WTC11 (cell line): ENCODE results near the gene BEGAIN. TPM values are rescaled to one million over a fixed set of nuclear protein-coding genes. Genes with fewer than 3 reads are reported as not detected.

Experiments
- ATAC-seq: fragments of 200-7000 bp; cut with Tn5 transposase; 2 replicates; pipeline ENCODE4 v1.10.0; 2021; ENCODE audit warnings: mild to moderate bottlenecking, moderate library complexity
- CTCF ChIA-PET: fragments of 300-600 bp; sonication (Branson Sonifier 250); formaldehyde crosslinking; loops from one replicate; lab custom pipeline; 2021; ENCODE audit warnings: antibody characterized with exemption; lab: Charles Lee
- POLR2A ChIA-PET: fragments of 350-600 bp; sonication (Branson Sonifier 250); formaldehyde crosslinking; loops from one replicate; lab custom pipeline; 2021; ENCODE audit warnings: antibody characterized with exemption; lab: Charles Lee
- DNase-seq: peaks from one replicate; pipeline ENCODE4 v3.0.0; 2021; ENCODE audit warnings: low spot score
- H3K27ac Mint-ChIP-seq: 2 replicates; pipeline ENCODE4 v1.8.0; 2021; ENCODE audit warnings: mixed read lengths
- H3K27me3 Mint-ChIP-seq: 2 replicates; pipeline ENCODE4 v1.8.0; 2021; ENCODE audit warnings: low read depth, mild to moderate bottlenecking, moderate library complexity, mixed read lengths
- H3K36me3 Mint-ChIP-seq: 2 replicates; pipeline ENCODE4 v1.8.0; 2021; ENCODE audit warnings: mixed read lengths
- H3K4me1 Mint-ChIP-seq: 2 replicates; pipeline ENCODE4 v1.8.0; 2022; ENCODE audit warnings: mixed read lengths
- H3K4me3 Mint-ChIP-seq: 2 replicates; pipeline ENCODE4 v1.8.0; 2021; ENCODE audit warnings: mild to moderate bottlenecking, moderate library complexity, mixed read lengths
- H3K9me3 Mint-ChIP-seq: 2 replicates; pipeline ENCODE4 v1.8.0; 2021; ENCODE audit warnings: mixed read lengths
- ATF3 ChIP-seq: sonication (generic); formaldehyde crosslinking; conservative IDR thresholded peaks from 2 replicates; pipeline ENCODE4 v1.8.1; 2022; ENCODE audit warnings: mild to moderate bottlenecking, missing genetic modification reagents
- FOXP4 ChIP-seq: sonication (generic); formaldehyde crosslinking; IDR thresholded peaks from 2 replicates; pipeline ENCODE4 v1.8.0; 2022; ENCODE audit warnings: mild to moderate bottlenecking, missing genetic modification reagents
- JUN ChIP-seq: sonication (generic); formaldehyde crosslinking; IDR thresholded peaks from 2 replicates; pipeline ENCODE4 v1.8.0; 2023; ENCODE audit warnings: mild to moderate bottlenecking, missing genetic modification reagents
- MYBL2 ChIP-seq: sonication (generic); formaldehyde crosslinking; IDR thresholded peaks from 2 replicates; pipeline ENCODE4 v1.8.1; 2023; ENCODE audit warnings: mild to moderate bottlenecking, moderate library complexity, missing genetic modification reagents
- NFATC4 ChIP-seq: fragments of 250-450 bp; sonication (Bioruptor Pico); IDR thresholded peaks from 2 replicates; pipeline ENCODE4 v1.9.0; 2021; ENCODE audit warnings: mild to moderate bottlenecking
- NR2C2 ChIP-seq: sonication (generic); formaldehyde crosslinking; IDR thresholded peaks from 2 replicates; pipeline ENCODE4 v1.8.0; 2022; ENCODE audit warnings: mild to moderate bottlenecking, missing genetic modification reagents
- OVOL2 ChIP-seq: fragments of 250-450 bp; sonication (Bioruptor Pico); IDR thresholded peaks from 2 replicates; pipeline ENCODE4 v1.9.0; 2021; ENCODE audit warnings: mild to moderate bottlenecking, borderline replicate concordance
- PRRX2 ChIP-seq: fragments of 250-450 bp; sonication (Bioruptor Pico); IDR thresholded peaks from 2 replicates; pipeline ENCODE4 v1.8.0; 2021; ENCODE audit warnings: mild to moderate bottlenecking
- RELA ChIP-seq: sonication (generic); formaldehyde crosslinking; IDR thresholded peaks from 2 replicates; pipeline ENCODE4 v1.8.1; 2022; ENCODE audit warnings: missing genetic modification reagents, mild to moderate bottlenecking, borderline replicate concordance
- SOX15 ChIP-seq: fragments of 250-450 bp; sonication (Bioruptor Pico); IDR thresholded peaks from 2 replicates; pipeline ENCODE4 v1.9.0; 2021; ENCODE audit warnings: mild to moderate bottlenecking
- SP1 ChIP-seq: sonication (generic); formaldehyde crosslinking; conservative IDR thresholded peaks from 2 replicates; pipeline ENCODE4 v1.8.1; 2022; ENCODE audit warnings: missing genetic modification reagents
- USF2 ChIP-seq: sonication (generic); formaldehyde crosslinking; IDR thresholded peaks from 2 replicates; pipeline ENCODE4 v1.8.1; 2023; ENCODE audit warnings: mild to moderate bottlenecking, missing genetic modification reagents, moderate library complexity
- ZBTB43 ChIP-seq: sonication (generic); formaldehyde crosslinking; IDR thresholded peaks from 2 replicates; pipeline ENCODE4 v1.8.1; 2023; ENCODE audit warnings: mild to moderate bottlenecking, missing genetic modification reagents
- ZNF263 ChIP-seq: sonication (generic); formaldehyde crosslinking; IDR thresholded peaks from 2 replicates; pipeline ENCODE4 v1.8.1; 2022; ENCODE audit warnings: low read depth, mild to moderate bottlenecking, moderate library complexity, missing genetic modification reagents
- ZNF396 ChIP-seq: fragments of 250-450 bp; sonication (Bioruptor Pico); IDR thresholded peaks from 2 replicates; pipeline ENCODE4 v1.8.0; 2021; ENCODE audit warnings: mild to moderate bottlenecking, moderate library complexity, borderline replicate concordance
- ZNF416 ChIP-seq: fragments of 250-450 bp; sonication (Bioruptor Pico); IDR thresholded peaks from 2 replicates; pipeline ENCODE4 v1.9.0; 2021; ENCODE audit warnings: mild to moderate bottlenecking, inconsistent platforms
- ZNF512 ChIP-seq: sonication (generic); formaldehyde crosslinking; IDR thresholded peaks from 2 replicates; pipeline ENCODE4 v1.8.1; 2022; ENCODE audit warnings: missing genetic modification reagents, borderline replicate concordance
- ZNF532 ChIP-seq: fragments of 250-450 bp; sonication (Bioruptor Pico); IDR thresholded peaks from 2 replicates; pipeline ENCODE4 v1.9.0; 2021; ENCODE audit warnings: mild to moderate bottlenecking, borderline replicate concordance
- total RNA-seq: library from RNA; stranded (reverse); gene quantifications from 3 replicates; pipeline ENCODE4 v1.2.3, GENCODE V29; 2021

The BEGAIN gene
- total RNA-seq, 1 experiment from 2014 or later, result 1.3 TPM

GRCh38 chr14:100629696-100630095 is 42.5 kb upstream of the BEGAIN start:
- ATAC-seq (no peak), DNase-seq (no peak)
- H3K4me3 Mint-ChIP-seq, result no peak overlapping the region
- no peaks in the 10 kb centered on the region for H3K36me3 Mint-ChIP-seq
- peaks cover 4% of the 10 kb centered on the region for H3K9me3 Mint-ChIP-seq
- H3K27me3 Mint-ChIP-seq, result peaks cover 2% of the 10 kb centered on the region; the same call in 1 of the 2 replicates
- CTCF ChIA-PET, result interaction anchor here (0.7 to 2.3 kb wide), 3 partner anchors 16 to 105 kb away, joined by 3 to 12 read pairs (median 5); no protein-coding TSS in a partner anchor
- TF ChIP-seq ZNF263 (CRISPR knock-in tag) (no peak), PRRX2 (CRISPR knock-in tag) (no peak), ZNF416 (CRISPR knock-in tag) (no peak), ATF3 (CRISPR knock-in tag) (no peak), ZNF532 (CRISPR knock-in tag) (no peak), USF2 (no peak)
- POLR2A ChIA-PET, result no interaction called here
- no peak overlapping the region for H3K27ac Mint-ChIP-seq
- no peaks in the 10 kb centered on the region for H3K4me1 Mint-ChIP-seq

GRCh38 chr14:100629098-100629497 is 41.9 kb upstream of the BEGAIN start:
- no peak overlapping the region for H3K4me3 Mint-ChIP-seq
- peaks cover 4% of the 10 kb centered on the region for H3K9me3 Mint-ChIP-seq
- DNase-seq, result no peak
- no peak for TF ChIP-seq RELA (CRISPR knock-in tag)
- no peak overlapping the region for H3K27ac Mint-ChIP-seq
- ChIA-PET CTCF (interaction anchor here (1.7 kb wide), 1 partner anchor 17 kb away, joined by 8 read pairs; no protein-coding TSS in a partner anchor), POLR2A (interaction anchor here (0.6 kb wide), 1 partner anchor 1136 kb away, joined by 4 read pairs; no protein-coding TSS in a partner anchor)
- H3K36me3 Mint-ChIP-seq, result no peaks in the 10 kb centered on the region
- H3K4me1 Mint-ChIP-seq, result no peaks in the 10 kb centered on the region
- no peak for ATAC-seq
- H3K27me3 Mint-ChIP-seq, result peaks cover 2% of the 10 kb centered on the region; the same call in 1 of the 2 replicates

- H3K4me3 Mint-ChIP-seq, result no peak overlapping the region
- no peaks in the 10 kb centered on the region for H3K4me1 Mint-ChIP-seq
- DNase-seq (no peak), ATAC-seq (no peak)
- peaks cover 2% of the 10 kb centered on the region; the same call in 1 of the 2 replicates for H3K27me3 Mint-ChIP-seq
- peaks cover 4% of the 10 kb centered on the region for H3K9me3 Mint-ChIP-seq
- H3K27ac Mint-ChIP-seq, result no peak overlapping the region
- POLR2A ChIA-PET, result no interaction called here
- CTCF ChIA-PET, result interaction anchor here (1.0 to 1.7 kb wide), 2 partner anchors 18 to 25 kb away, joined by 3 to 8 read pairs; no protein-coding TSS in a partner anchor
- H3K36me3 Mint-ChIP-seq, result no peaks in the 10 kb centered on the region
- TF ChIP-seq ZNF512 (no peak), OVOL2 (CRISPR knock-in tag) (no peak), SP1 (CRISPR knock-in tag) (no peak), NR2C2 (CRISPR knock-in tag) (no peak), USF2 (no peak), NFATC4 (CRISPR knock-in tag) (no peak), MYBL2 (no peak), ZBTB43 (no peak), FOXP4 (no peak), JUN (CRISPR knock-in tag) (no peak), ZNF396 (no peak), ZNF263 (CRISPR knock-in tag) (no peak), SOX15 (CRISPR knock-in tag) (no peak)
These were observed 41.0 kb upstream of the BEGAIN start for GRCh38 chr14:100628225-100628624.
